HG03469 (cell line): ENCODE data around the gene ATRIP.

ENCODE experiments used
- ATAC-seq: cut with Tn5 transposase; IDR thresholded peaks from one replicate; pipeline ENCODE4 v1.9.1; 2021; ENCODE audit warnings: mild to moderate bottlenecking, moderate library complexity, moderate number of reproducible peaks; ENCODE audit not compliant: unreplicated experiment

The ATRIP gene

DNA sequence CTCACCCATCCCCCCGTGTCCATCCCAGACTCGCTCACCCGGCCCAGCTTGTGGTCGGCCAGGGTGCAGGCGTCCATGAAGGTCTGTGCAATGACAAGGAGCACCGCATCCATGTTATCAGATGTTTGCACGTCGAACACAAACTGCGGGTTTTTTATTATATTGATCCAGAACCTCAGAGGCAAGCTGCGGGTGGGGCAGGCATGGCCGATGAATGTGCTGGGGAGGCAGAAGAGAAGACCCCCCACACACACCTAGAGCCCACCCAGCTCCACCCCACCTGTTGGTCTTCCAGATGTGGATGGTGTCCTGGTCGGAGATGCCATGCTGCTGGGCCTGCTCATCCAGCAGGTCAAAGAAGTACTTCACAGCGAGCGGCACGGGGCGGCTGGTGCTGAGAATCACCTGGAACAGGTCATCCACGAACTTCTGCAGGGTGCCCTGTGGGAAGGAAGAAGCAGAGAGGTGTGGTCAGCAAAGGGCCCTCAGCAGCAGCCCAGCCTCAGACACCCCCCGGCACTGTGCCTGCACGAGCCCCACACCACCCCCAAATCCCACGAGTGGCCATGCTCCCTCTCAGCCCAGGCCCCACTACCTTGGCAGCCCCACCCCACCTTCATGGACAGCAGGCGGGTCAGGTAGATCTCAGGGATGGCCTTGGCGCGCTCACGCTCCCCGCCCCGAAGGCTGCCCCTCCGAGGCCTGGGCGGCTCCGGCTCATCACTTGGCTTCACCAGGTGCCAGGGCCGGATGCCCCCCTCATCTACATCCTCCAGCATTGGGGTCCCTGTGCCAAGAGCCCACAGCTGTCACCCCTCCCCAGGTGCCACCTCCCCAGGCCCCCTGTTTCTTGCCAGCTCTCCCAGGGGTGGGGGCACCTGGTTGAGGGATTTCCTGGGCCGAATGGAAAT is 37.0 kb upstream of the ATRIP start:
- no peak for ATAC-seq

DNA sequence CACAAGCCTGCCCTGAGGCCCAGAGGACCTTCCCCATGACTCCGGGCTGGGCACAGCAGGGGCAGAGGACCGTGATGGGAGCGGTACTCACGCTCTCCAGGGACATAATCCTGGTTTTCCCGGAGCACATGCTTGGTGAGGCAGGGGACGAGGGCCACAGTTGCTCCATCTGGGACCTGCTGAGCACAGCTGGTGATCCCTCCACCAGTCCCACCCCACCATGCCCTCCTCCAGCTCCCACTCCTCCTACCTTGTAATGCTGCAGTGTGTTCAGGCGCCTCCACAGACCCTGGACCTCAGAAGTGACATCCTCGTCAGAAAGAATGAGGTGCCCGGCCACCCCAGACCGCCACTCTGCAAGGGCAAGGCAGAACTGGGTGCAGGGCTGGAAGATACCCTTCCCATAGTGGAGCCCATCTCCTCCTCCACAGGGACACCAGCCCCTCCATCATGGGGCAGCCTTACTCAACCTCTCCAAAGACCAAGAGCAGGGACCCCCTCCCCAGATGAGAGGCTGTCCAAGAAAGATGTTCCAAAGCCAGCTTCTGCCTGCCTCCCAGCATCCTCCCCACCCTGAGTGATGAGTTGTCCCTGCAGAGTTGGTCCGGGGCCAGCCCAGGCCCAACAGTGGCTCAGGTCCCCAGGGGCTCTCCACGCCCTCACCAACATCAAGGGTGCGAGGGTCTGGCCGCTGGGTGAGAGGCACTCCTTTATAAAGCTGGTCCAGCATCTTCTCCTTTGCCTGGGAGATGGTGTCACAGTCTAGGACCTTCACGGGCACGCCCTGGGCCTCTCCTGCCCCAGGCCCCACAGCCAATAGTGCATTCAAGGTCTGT is 36.1 kb upstream of the ATRIP start:
- no peak for ATAC-seq

DNA sequence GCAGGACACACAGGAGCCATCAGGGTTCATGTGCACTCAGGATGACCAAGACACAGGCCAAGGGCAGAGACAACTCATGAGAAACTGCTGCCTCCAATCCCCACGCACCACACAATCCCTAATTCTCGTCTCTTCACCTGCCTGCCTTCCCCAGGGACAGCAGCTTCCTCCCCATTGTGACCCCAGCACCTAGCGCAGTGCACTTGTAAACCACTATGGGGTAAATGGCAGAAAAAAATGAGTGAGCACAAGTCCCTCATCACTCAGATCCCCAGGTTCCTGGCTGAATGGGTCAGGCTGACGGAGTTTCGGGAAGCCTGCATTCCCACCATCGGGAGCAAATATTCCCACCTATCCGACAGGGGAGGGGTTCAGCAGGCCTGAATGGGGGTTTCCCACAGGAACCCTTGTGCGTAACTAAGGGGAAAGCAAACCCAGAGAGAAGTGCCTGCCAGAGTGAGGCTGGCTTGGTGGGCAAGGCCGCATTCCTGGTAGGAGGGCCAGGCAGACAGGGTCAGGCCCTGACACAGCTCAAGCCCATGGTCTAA is 35.4 kb upstream of the ATRIP start:
- no peak for ATAC-seq

DNA sequence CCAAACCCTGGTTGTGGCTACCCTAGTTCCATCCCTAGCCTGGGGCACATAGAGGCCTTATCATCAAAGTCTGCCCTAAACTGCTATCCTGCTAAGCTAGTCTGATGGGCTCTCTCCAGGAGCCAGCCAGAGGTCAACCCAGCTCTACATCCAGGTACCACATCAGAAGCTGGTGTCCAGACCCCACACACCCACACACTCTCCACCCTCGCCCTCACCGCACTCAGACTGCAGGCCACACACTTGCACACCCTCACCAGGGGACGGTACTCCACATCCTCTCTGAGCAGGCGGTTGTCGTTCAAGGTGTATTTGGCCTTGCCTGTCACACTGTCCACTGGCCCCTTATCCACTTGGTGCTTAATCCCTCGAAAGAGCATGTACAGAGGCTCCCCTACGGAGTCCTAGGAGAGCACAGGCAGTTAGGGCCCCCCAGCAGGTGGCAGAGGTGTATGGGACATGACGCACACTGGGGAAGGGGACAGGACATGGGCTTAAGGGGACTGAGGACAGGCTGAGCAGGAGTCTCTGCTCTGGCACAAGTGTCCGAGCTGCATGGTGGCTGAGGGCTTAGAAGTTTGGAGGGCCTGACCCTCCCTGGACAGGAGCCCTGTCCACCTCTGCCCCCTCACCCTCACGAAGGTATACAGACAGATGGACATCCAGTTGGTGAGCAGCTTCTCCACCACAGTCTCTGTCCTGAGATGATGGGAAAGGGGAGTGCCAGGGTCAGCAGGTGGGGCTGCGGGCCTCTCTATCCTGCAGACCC is 34.7 kb upstream of the ATRIP start:
- ATAC-seq: no peak

DNA sequence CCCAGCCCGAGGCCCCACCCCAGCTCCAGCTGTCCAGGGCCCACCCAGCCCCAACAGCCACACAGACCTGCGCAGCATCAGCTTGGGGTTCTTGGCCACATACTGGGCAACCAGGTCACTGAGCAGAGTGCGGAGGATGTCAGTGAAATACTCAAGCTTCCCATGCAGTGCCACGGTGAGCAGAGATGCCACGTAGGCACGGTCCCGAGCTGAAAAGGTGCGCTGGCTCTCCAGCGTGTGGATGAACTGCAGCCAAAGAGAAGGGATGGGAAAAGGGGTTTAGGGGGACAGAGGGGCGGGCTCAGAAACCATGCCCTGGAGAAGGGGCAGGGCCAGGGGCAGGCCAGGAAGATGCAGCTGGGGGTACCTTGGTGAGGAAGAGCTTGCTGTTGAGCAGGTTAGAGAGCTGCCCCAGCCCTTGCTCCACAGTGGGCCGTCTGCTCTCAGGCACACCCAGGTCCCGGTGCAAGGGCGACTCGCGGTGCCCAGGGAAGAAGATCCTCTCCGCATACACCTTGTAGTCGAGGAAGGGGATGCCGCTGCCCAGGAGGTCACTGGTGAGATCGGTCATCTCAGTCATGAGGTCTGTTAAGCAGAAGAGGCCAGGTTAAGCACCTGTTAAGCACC is 34.0 kb upstream of the ATRIP start:
- no peak for ATAC-seq

DNA sequence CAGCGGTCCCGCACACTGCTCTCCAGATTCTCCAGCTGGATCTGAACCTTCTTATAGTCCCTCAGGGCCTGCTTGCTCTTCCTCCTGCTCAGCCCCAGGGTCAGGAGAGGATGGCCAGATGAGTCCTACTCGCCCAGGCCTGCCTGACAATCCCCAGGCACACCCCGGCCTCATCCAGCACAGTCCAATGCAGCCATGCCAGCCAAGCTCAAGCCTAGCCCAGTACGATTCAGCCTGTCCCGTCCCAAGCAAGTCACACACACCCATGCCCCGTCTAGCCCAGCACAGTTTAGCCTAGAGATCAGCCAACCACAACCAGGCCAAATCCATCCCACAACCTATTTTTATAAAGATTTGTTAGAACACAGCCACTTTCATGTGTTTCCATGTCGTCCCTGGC is 33.5 kb upstream of the ATRIP start:
- no peak for ATAC-seq

- ATAC-seq: no peak
Observed at GRCh38 chr3:48413611-48414010, 32.9 kb upstream of the ATRIP start.

DNA sequence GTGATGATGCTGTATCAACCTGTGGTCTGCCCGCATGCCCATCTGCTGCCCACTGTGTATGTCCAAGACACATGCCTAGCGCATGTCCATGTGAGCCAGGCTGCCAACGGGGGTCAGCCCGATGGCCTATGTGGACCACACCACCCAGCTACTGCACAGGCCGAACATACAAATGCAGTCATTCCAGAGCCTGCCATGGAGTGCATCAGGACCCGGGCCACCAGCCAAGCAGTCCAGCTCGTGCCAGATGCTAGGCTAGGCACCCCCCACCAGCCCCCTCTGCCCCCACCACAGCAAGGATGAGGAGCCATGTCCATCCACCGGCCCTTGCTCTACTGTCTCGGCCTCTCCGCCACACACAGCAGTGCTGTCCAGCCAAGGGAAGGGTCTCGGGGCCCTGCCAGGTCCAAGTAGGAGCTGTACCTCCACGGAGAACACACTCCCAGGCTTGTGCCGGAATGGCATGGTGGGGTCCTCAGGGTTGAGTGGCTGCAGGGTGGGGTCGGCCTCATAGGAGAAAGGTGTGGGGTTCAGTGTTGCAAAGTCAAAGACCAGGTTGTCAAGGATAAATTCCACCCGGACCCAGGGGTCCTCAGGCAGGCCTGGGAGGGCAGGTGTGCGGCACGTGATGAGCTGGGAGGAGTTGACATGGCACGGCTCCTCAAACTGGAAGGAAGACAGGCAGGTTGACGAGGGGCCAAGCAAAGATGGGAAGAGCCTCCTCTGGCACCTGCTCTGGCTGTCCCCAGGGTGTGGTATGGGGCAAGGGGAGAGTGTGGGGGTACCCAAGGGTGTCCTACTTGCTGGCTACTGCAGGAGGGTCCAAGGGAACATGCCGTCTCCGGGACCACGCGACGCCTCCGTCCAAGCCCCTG is 31.9 kb upstream of the ATRIP start:
- ATAC-seq: no peak

DNA sequence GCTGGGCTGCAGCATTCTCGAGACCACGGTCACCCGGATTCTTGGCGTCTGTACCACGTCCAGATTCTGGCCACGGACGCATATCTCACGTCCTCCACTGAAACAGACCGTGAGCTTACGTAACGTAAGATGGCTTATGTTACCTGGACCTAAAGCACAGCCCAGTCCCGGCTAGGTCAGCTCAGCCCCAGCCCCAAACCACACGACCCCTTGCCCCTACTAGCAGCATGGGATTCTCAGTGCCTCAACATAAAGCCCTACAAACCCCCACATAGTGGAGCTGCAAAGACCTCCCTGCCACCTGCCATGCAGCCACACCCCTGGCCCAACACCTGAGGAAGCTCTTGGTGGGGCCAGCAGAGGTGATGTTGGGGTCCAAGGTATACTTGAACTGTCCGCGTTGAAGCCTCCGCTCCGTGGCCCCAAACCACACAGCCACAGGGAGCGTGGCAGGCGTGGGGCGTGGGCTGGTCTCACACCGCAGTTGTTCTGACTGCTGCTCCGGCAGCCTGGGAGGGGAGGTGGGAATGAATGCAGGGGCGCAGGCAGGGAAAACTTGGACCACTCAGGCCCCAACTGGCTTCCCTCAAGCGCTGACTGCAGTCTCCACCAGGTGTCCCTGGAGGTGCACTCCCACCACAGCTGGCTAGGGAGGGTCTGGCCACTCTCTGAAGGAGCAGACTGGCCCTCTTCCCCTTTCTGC is 31.1 kb upstream of the ATRIP start:
- no peak for ATAC-seq

GRCh38 chr3:48416091-48416505 is 30.4 kb upstream of the ATRIP start:
- no peak for ATAC-seq

GRCh38 chr3:48416546-48416945 is 30.0 kb upstream of the ATRIP start:
- no peak for ATAC-seq

DNA sequence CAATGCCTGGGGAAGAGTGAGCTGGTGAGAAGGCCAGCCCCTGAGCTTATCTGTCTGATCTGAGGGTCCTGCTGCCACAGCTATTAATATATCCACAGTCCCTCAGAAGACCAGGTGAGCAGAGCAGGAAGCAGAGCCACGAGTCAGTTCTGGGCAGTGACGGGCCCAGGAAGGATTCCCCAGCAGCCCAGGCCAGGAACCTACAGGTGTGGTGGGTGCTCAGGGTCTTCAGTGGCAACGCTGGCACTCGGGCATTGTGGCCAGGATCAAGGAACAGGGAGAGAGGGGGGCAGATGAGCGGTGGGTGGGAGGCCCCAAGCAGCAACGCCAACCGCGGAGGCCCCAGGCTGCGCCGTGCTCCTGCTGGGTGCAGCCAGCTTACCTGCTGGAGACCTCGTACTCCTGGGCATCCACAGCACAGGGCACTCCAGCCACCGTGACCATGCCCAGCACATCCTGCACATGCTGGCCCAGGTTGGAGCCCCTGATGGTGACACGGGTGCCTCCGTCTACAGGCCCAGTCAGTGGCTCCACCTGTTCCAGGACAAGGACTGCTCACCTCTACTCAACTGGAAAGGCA is 28.9 kb upstream of the ATRIP start:
- no peak for ATAC-seq

DNA sequence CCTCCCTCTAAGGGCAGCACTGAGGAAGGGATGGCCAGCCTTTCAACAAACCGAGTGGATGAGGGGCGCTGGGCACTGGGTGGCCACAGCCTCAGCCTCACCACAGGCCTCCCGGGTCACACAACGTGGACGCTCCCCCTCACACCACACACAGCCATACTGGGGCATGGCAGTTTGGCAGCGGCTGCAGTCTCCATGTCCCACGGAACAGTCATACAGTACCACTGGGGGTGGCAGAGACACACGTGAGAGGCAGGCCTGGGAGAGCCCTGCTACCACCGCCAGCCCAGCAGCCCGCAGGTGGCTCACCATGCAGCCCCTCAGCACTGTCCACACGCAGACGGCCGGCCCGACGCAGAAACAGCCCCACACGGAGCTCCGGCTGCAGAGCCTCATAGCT is 28.4 kb upstream of the ATRIP start:
- ATAC-seq: no peak

- no peak for ATAC-seq
Observed at GRCh38 chr3:48418651-48419050, 27.9 kb upstream of the ATRIP start.

- no peak for ATAC-seq
Observed at GRCh38 chr3:48419149-48419548, 27.4 kb upstream of the ATRIP start.

- ATAC-seq: no peak
Observed at GRCh38 chr3:48419597-48419996, 26.9 kb upstream of the ATRIP start.

- no peak for ATAC-seq
Observed at GRCh38 chr3:48420561-48420960, 26.0 kb upstream of the ATRIP start.

DNA sequence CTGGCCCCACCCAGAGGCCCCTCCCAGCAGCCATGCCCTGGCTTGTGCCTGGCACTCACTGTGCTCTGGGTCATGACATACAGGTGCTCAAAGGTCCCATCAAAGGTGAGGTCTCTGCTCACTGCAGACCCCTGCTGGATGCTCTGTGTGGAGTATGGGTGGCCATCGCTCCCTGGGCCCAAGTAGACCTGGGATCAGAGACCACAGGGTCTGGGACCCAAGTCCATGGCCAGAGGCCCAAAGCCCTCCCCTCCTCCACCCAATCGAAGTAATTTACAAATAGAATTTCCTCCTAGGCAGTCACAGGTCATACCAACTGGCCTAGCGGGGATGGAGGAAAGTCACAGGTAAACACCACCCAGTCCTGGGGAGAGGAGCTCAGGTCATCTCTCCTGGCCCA is 24.3 kb upstream of the ATRIP start:
- no peak for ATAC-seq

- ATAC-seq: no peak
Observed at GRCh38 chr3:48422681-48423080, 23.9 kb upstream of the ATRIP start.
